ENCODE data around the gene VAV2. TPM values are rescaled to one million over a fixed set of nuclear protein-coding genes. Genes with fewer than 3 reads are reported as not detected.

The VAV2 gene
- total RNA-seq, 2 donors from 2014 or later, result 3.5 to 5.5 TPM

GRCh38 chr9:133874659-133875058 is 117.5 kb downstream of the VAV2 start:
- Mint-ChIP-seq H3K4me3 (no peak overlapping the region), H3K27me3 (peaks cover 5% of the 10 kb centered on the region), H3K27ac (no peak overlapping the region), H3K4me1 (peaks cover 18% of the 10 kb centered on the region), H3K36me3 (ENCODE audit: low read depth) (peaks cover 2% of the 10 kb centered on the region)
- H3K9me3 ChIP-seq (ENCODE audit: control insufficient read depth, low read length, poor library complexity, severe bottlenecking), result no peaks in the 10 kb centered on the region
- ATAC-seq (no peak), DNase-seq (no peak)

GRCh38 chr9:133874060-133874657 is 118.0 kb downstream of the VAV2 start:
- Mint-ChIP-seq H3K27ac (no peak overlapping the region), H3K36me3 (ENCODE audit: low read depth) (peaks cover 2% of the 10 kb centered on the region), H3K4me1 (peaks cover 18% of the 10 kb centered on the region), H3K4me3 (no peak overlapping the region), H3K27me3 (peaks cover 7% of the 10 kb centered on the region)
- H3K9me3 ChIP-seq (ENCODE audit: control insufficient read depth, low read length, poor library complexity, severe bottlenecking), result no peaks in the 10 kb centered on the region
- no peak for ATAC-seq
- no peak for DNase-seq

DNA sequence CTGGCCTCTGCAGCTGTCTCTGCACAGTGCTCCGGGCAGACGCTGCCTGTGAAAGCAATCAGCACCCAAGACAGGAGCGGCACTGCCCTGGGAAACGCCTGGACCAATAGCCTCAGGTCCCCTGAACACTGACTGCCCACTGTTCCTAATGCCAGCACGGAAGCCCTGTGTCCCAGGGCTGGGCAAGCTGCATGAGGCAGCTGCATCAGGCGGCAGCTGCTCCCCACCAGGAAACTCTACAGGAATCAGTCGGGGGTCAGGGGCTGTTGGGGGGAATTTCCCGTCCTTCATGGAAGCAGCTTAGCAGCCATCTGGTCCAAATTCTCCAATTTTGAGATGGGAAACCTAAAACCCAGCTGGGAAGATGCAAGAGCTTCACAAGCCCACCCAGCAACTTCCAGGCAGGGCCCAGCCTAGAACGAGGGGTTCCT is 118.6 kb downstream of the VAV2 start:
- no peak for DNase-seq
- no peak overlapping the region for H3K4me3 Mint-ChIP-seq
- no peak overlapping the region for H3K27ac Mint-ChIP-seq
- no peak for ATAC-seq
- peaks cover 18% of the 10 kb centered on the region for H3K4me1 Mint-ChIP-seq
- peaks cover 7% of the 10 kb centered on the region for H3K27me3 Mint-ChIP-seq
- H3K9me3 ChIP-seq (ENCODE audit: control insufficient read depth, low read length, poor library complexity, severe bottlenecking), result no peaks in the 10 kb centered on the region
- peaks cover 2% of the 10 kb centered on the region for H3K36me3 Mint-ChIP-seq (ENCODE audit: low read depth)

- Mint-ChIP-seq H3K36me3 (ENCODE audit: low read depth) (peaks cover 2% of the 10 kb centered on the region), H3K27ac (no peak overlapping the region), H3K4me3 (no peak overlapping the region), H3K4me1 (peaks cover 18% of the 10 kb centered on the region), H3K27me3 (peaks cover 7% of the 10 kb centered on the region)
- no peak for DNase-seq
- no peaks in the 10 kb centered on the region for H3K9me3 ChIP-seq (ENCODE audit: control insufficient read depth, low read length, poor library complexity, severe bottlenecking)
- no peak for ATAC-seq
These were observed 119.1 kb downstream of the VAV2 start for GRCh38 chr9:133873009-133873408.

GRCh38 chr9:133870598-133871595 is 121.2 kb downstream of the VAV2 start:
- DNase-seq, result no peak
- peaks cover 7% of the 10 kb centered on the region for H3K27me3 Mint-ChIP-seq
- no peaks in the 10 kb centered on the region for H3K9me3 ChIP-seq (ENCODE audit: control insufficient read depth, low read length, poor library complexity, severe bottlenecking)
- no peak overlapping the region for H3K27ac Mint-ChIP-seq
- ATAC-seq, result no peak
- peaks cover 2% of the 10 kb centered on the region for H3K36me3 Mint-ChIP-seq (ENCODE audit: low read depth)
- no peak overlapping the region for H3K4me3 Mint-ChIP-seq
- peaks cover 15% of the 10 kb centered on the region for H3K4me1 Mint-ChIP-seq

GRCh38 chr9:133869674-133870405 is 122.3 kb downstream of the VAV2 start:
- DNase-seq (no peak), ATAC-seq (peak; percentile 32)
- peaks cover 2% of the 10 kb centered on the region for H3K36me3 Mint-ChIP-seq (ENCODE audit: low read depth)
- H3K4me3 Mint-ChIP-seq, result peak overlapping the region; percentile 68
- H3K27ac Mint-ChIP-seq, result peak overlapping the region; percentile 10
- peaks cover 7% of the 10 kb centered on the region for H3K27me3 Mint-ChIP-seq
- H3K9me3 ChIP-seq (ENCODE audit: control insufficient read depth, low read length, poor library complexity, severe bottlenecking), result no peaks in the 10 kb centered on the region
- H3K4me1 Mint-ChIP-seq, result peaks cover 15% of the 10 kb centered on the region

DNA sequence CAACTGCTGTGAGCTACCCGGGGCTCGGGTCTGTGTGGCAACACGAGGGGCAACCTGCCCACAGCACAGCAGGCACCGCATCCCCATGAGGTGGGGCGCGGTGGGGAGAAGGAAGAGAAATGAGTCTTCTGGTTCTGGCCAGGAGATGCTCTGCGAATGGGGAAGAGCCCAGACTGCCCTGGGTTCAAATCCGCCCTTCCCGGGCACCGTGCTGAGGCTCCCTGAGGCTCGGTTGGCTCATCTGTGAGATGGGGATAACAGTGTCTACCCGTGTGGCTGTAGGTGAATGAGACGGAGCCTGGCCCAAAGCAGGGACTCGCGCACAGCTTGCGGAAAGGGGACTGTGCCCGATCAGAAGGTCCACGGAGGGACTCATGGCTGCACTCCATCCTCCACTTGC is 123.9 kb downstream of the VAV2 start:
- peaks cover 2% of the 10 kb centered on the region for H3K36me3 Mint-ChIP-seq (ENCODE audit: low read depth)
- peaks cover 7% of the 10 kb centered on the region for H3K27me3 Mint-ChIP-seq
- ATAC-seq (no peak), DNase-seq (no peak)
- H3K4me3 Mint-ChIP-seq, result no peak overlapping the region
- no peak overlapping the region for H3K27ac Mint-ChIP-seq
- peaks cover 15% of the 10 kb centered on the region for H3K4me1 Mint-ChIP-seq
- no peaks in the 10 kb centered on the region for H3K9me3 ChIP-seq (ENCODE audit: control insufficient read depth, low read length, poor library complexity, severe bottlenecking)

- Mint-ChIP-seq H3K27me3 (peaks cover 7% of the 10 kb centered on the region), H3K36me3 (ENCODE audit: low read depth) (peaks cover 2% of the 10 kb centered on the region), H3K4me3 (no peak overlapping the region), H3K4me1 (peaks cover 17% of the 10 kb centered on the region), H3K27ac (no peak overlapping the region)
- no peak for ATAC-seq
- no peak for DNase-seq
- H3K9me3 ChIP-seq (ENCODE audit: control insufficient read depth, low read length, poor library complexity, severe bottlenecking), result no peaks in the 10 kb centered on the region
These were observed 125.2 kb downstream of the VAV2 start for GRCh38 chr9:133866946-133867345.

- Mint-ChIP-seq H3K4me3 (no peak overlapping the region), H3K4me1 (peaks cover 2% of the 10 kb centered on the region), H3K36me3 (ENCODE audit: low read depth) (no peaks in the 10 kb centered on the region), H3K27ac (no peak overlapping the region), H3K27me3 (no peaks in the 10 kb centered on the region)
- DNase-seq (no peak), ATAC-seq (no peak)
- H3K9me3 ChIP-seq (ENCODE audit: control insufficient read depth, low read length, poor library complexity, severe bottlenecking), result no peaks in the 10 kb centered on the region
These were observed 128.1 kb downstream of the VAV2 start for GRCh38 chr9:133864011-133864410.

DNA sequence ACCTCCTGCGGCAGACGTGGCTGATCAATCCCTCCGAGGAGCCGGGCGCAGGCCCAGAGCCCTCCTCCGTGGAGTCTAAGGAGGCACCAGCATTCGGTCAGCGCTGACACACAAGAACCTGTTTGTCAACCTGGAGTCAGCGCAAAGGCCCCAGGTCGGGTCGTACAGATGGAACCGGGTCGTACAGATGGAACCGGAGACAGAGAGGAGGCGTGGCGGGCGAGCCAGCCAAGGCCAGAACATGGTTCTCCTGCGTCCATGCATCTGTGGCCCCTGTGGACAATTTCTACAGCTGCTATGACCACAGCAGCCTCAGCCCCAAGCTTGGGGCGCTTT is 128.9 kb downstream of the VAV2 start:
- no peak overlapping the region for H3K4me3 Mint-ChIP-seq
- no peak overlapping the region for H3K27ac Mint-ChIP-seq
- no peaks in the 10 kb centered on the region for H3K9me3 ChIP-seq (ENCODE audit: control insufficient read depth, low read length, poor library complexity, severe bottlenecking)
- DNase-seq (no peak), ATAC-seq (no peak)
- H3K4me1 Mint-ChIP-seq, result peaks cover 2% of the 10 kb centered on the region
- H3K36me3 Mint-ChIP-seq (ENCODE audit: low read depth), result no peaks in the 10 kb centered on the region
- H3K27me3 Mint-ChIP-seq, result no peaks in the 10 kb centered on the region

- no peak for ATAC-seq
- no peak overlapping the region for H3K4me3 Mint-ChIP-seq
- peaks cover 2% of the 10 kb centered on the region for H3K4me1 Mint-ChIP-seq
These were observed 129.4 kb downstream of the VAV2 start for GRCh38 chr9:133862585-133863256.

GRCh38 chr9:133861692-133862091 is 130.4 kb downstream of the VAV2 start:
- DNase-seq (no peak), ATAC-seq (no peak)
- H3K27ac Mint-ChIP-seq, result no peak overlapping the region
- H3K9me3 ChIP-seq (ENCODE audit: control insufficient read depth, low read length, poor library complexity, severe bottlenecking), result no peaks in the 10 kb centered on the region
- peaks cover 2% of the 10 kb centered on the region for H3K4me1 Mint-ChIP-seq
- no peak overlapping the region for H3K4me3 Mint-ChIP-seq
- H3K36me3 Mint-ChIP-seq (ENCODE audit: low read depth), result no peaks in the 10 kb centered on the region
- H3K27me3 Mint-ChIP-seq, result no peaks in the 10 kb centered on the region

More at GRCh38 chr9:133862585-133863256, 129.4 kb downstream of the VAV2 start:
- H3K9me3 ChIP-seq (ENCODE audit: control insufficient read depth, low read length, poor library complexity, severe bottlenecking), result no peaks in the 10 kb centered on the region
- Mint-ChIP-seq H3K27ac (no peak overlapping the region), H3K27me3 (no peaks in the 10 kb centered on the region), H3K36me3 (ENCODE audit: low read depth) (no peaks in the 10 kb centered on the region)
- no peak for DNase-seq

GRCh38 chr9:133861086-133861485 is 131.0 kb downstream of the VAV2 start:
- Mint-ChIP-seq H3K4me3 (no peak overlapping the region), H3K27ac (no peak overlapping the region), H3K36me3 (ENCODE audit: low read depth) (no peaks in the 10 kb centered on the region), H3K4me1 (peaks cover 2% of the 10 kb centered on the region), H3K27me3 (no peaks in the 10 kb centered on the region)
- DNase-seq (no peak), ATAC-seq (no peak)
- no peaks in the 10 kb centered on the region for H3K9me3 ChIP-seq (ENCODE audit: control insufficient read depth, low read length, poor library complexity, severe bottlenecking)
